Measurements from ENCODE around the gene TLL2. TPM values are rescaled to one million over a fixed set of nuclear protein-coding genes. Genes with fewer than 3 reads are reported as not detected.
A peak's percentile ranks its signal among the peaks of the same experiment; 100 is the strongest.

TLL2 gene
- total RNA-seq, 6 experiments from 2014 or later = 0.08 to 0.45 (median 0.24) TPM

DNA sequence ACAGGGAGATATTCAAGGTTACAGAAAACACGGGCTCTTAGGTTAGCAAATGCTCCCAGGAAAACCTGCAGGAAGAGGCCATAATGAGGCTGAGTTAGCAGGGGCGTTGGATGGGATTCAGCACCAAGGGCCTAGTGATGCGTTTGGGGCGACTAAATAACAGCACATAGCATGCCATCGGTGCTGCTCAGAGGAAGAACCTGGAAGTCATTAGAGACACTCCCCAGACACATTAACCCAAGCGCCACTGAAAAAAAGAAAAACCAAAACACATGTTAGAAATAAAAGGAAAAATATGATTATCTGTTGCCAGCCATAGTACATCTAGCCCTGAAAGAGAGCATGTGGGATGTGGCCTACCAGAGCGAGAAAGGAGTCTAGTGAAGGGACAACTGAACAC, 126.1 kb downstream of the TLL2 start:
- Mint-ChIP-seq H3K4me1 (ENCODE audit: low read depth) (peaks cover 32% of the 10 kb centered on the region), H3K27ac (peak overlapping the region; percentile 77), H3K36me3 (ENCODE audit: low read depth) (no peaks in the 10 kb centered on the region), H3K4me3 (peak overlapping the region; percentile 53), H3K27me3 (ENCODE audit: insufficient read depth) (peaks cover 8% of the 10 kb centered on the region), H3K9me3 (no peaks in the 10 kb centered on the region)
- peak; percentile 48 for DNase-seq
- TF ChIP-seq, protein P1, sequence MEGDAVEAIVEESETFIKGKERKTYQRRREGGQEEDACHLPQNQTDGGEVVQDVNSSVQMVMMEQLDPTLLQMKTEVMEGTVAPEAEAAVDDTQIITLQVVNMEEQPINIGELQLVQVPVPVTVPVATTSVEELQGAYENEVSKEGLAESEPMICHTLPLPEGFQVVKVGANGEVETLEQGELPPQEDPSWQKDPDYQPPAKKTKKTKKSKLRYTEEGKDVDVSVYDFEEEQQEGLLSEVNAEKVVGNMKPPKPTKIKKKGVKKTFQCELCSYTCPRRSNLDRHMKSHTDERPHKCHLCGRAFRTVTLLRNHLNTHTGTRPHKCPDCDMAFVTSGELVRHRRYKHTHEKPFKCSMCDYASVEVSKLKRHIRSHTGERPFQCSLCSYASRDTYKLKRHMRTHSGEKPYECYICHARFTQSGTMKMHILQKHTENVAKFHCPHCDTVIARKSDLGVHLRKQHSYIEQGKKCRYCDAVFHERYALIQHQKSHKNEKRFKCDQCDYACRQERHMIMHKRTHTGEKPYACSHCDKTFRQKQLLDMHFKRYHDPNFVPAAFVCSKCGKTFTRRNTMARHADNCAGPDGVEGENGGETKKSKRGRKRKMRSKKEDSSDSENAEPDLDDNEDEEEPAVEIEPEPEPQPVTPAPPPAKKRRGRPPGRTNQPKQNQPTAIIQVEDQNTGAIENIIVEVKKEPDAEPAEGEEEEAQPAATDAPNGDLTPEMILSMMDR (IDR thresholded peaks at IDR 0.05) = no peak

DNA sequence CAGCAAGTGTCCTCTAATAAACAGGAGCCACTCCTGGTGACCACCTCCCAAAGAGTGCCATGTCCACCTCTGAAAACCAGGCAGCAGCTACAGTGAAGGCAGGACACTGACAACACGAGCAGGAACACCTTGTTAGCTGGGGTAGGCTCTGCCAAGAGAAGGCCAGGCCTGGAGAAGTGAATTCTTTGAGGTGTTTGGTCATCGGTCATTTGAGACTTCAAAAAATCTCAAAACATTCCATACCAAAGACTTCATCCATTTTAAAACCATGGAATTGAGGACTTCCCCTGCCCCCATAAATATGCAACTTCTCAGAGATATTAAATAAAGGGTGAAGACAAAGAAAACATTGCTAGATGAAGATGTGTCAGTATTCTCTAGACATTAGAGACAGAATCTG, 126.6 kb downstream of the TLL2 start:
- Mint-ChIP-seq H3K9me3 (no peaks in the 10 kb centered on the region), H3K36me3 (ENCODE audit: low read depth) (no peaks in the 10 kb centered on the region), H3K4me3 (peak overlapping the region; percentile 53), H3K27me3 (ENCODE audit: insufficient read depth) (peaks cover 8% of the 10 kb centered on the region), H3K27ac (peak overlapping the region; percentile 77), H3K4me1 (ENCODE audit: low read depth) (peaks cover 32% of the 10 kb centered on the region)
- DNase-seq = peak; percentile 34
- TF ChIP-seq, protein P1 (IDR thresholded peaks at IDR 0.05) = no peak

DNA sequence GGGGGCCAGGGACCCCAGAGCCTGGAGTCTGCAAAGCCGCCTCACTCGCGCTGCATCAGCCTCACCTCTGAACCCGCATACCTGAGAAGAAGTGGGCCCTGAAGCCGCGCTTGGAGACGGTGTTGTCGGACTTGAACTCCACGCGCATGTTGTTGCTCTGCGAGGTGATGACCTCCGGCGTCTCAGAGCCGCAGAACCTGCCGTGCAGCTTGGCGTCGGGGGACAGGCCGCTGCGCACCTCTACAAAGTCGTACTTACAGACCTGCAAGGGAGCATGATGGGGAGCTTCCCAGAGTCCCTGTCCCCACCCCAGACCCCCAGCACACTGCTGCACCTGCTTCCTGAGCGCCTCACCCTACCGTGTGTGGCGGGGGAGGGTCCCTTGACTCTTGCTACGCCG, 129.2 kb downstream of the TLL2 start:
- Mint-ChIP-seq H3K36me3 (ENCODE audit: low read depth) (no peaks in the 10 kb centered on the region), H3K27ac (no peak overlapping the region), H3K4me1 (ENCODE audit: low read depth) (peaks cover 42% of the 10 kb centered on the region), H3K4me3 (no peak overlapping the region), H3K9me3 (no peaks in the 10 kb centered on the region), H3K27me3 (ENCODE audit: insufficient read depth) (no peaks in the 10 kb centered on the region; the same call in 1 of the 2 replicates)
- no peak for DNase-seq
- TF ChIP-seq, protein P1 (IDR thresholded peaks at IDR 0.05) = no peak

DNA sequence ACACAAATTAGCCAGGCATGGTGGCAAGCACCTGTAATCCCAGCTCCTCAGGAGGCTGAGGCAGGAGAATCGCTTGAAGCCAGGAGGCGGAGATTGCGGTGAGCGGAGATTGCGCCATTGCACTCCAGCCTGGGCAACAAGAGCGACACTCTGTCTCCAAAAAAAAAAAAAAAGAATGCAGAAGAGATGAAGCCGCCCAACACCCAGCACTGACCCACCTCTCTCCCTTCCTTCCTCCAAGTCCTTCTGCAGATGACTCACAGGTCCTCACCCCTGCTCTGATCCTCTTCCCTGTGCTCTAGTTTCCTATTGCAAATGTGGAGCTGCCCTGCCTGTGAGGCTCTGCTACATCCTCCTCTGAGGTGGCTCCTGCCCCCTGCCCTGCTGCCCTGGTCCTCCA, 132.9 kb downstream of the TLL2 start:
- Mint-ChIP-seq H3K4me1 (ENCODE audit: low read depth) (peaks cover 22% of the 10 kb centered on the region), H3K27me3 (ENCODE audit: insufficient read depth) (no peaks in the 10 kb centered on the region; the same call in none of the 2 replicates), H3K4me3 (no peak overlapping the region), H3K27ac (no peak overlapping the region), H3K9me3 (no peaks in the 10 kb centered on the region), H3K36me3 (ENCODE audit: low read depth) (no peaks in the 10 kb centered on the region)
- DNase-seq = peak; percentile 20
- TF ChIP-seq, protein P1 (IDR thresholded peaks at IDR 0.05) = no peak

DNA sequence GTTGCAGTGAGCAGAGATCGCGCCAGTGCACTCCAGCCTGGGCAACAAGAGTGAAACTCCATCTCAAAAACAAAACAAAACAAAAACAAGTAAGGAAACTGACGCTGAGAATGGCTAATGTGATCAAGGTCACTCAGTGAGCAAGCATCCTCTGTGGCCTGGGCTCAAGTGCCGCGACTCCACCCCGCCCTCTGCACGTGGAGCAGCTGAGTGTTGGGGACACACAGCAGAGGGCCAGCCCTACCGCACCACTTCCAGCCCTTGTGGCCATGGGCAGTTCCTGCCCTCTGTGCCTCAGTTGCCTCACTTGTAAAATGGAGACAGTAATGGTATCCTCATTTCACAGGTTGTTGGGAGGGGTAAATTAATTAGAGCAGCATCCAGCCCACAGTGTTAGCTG, 134.0 kb downstream of the TLL2 start:
- Mint-ChIP-seq H3K4me3 (no peak overlapping the region), H3K9me3 (no peaks in the 10 kb centered on the region), H3K4me1 (ENCODE audit: low read depth) (peaks cover 32% of the 10 kb centered on the region)

More for the DNA sequence above, 134.0 kb downstream of the TLL2 start:
- TF ChIP-seq, protein P1 (IDR thresholded peaks at IDR 0.05) = no peak
- DNase-seq = no peak
- H3K27ac Mint-ChIP-seq = no peak overlapping the region
- no peaks in the 10 kb centered on the region; the same call in none of the 2 replicates for H3K27me3 Mint-ChIP-seq (ENCODE audit: insufficient read depth)
- no peaks in the 10 kb centered on the region for H3K36me3 Mint-ChIP-seq (ENCODE audit: low read depth)
